Esophagus squamous epithelium (tissue), 5 donors: ENCODE results near the gene PIMREG. TPM values are rescaled to one million over a fixed set of nuclear protein-coding genes. Genes with fewer than 3 reads are reported as not detected.

Source experiments
- DNase-seq: peaks from one replicate; lab custom pipeline; 2025; lab: John Stamatoyannopoulos, UW
- H3K27ac ChIP-seq, 4 donors: fragments of 200-600 bp; sonication (generic); one replicate each; pipeline ENCODE4 v1.5.1; 2016 to 2019; ENCODE audit warnings: mild to moderate bottlenecking in 1 of 4
- H3K27me3 ChIP-seq, 4 donors: fragments of 200-600 bp; sonication (generic); 1 replicate in 3 of 4; 2 replicates in 1 of 4; pipeline versions ENCODE4 v1.5.1 to v1.6.0; 2017 to 2021; ENCODE audit warnings: antibody characterized with exemption in 1 of 4
- H3K36me3 ChIP-seq, 3 donors: fragments of 200-600 bp; sonication (generic); one replicate each; pipeline ENCODE4 v1.5.1; 2016 to 2019
- H3K4me1 ChIP-seq, 3 donors: fragments of 200-600 bp; sonication (generic); one replicate each; pipeline ENCODE4 v1.5.1; 2017 to 2019
- H3K4me3 ChIP-seq, 4 donors: fragments of 200-600 bp; sonication (generic); 1 replicate in 3 of 4; 2 replicates in 1 of 4; pipeline ENCODE4 v1.5.1; 2016 to 2019; ENCODE audit warnings: mild to moderate bottlenecking in 2 of 4, moderate library complexity in 1 of 4
- H3K9me3 ChIP-seq, 3 donors: fragments of 200-600 bp; sonication (generic); one replicate each; pipeline ENCODE4 v1.5.1; 2016 to 2019
- CTCF ChIP-seq, 6 experiments: fragments of 450-650 bp in 4 of 6; fragments of 200-600 bp in 2 of 6; sonication (generic) in 2 of 6; IDR thresholded peaks; one replicate each; pipeline ENCODE4 v1.5.1; 2016 to 2019; ENCODE audit warnings: antibody characterized with exemption in 6 of 6, mild to moderate bottlenecking in 4 of 6, moderate library complexity in 4 of 6
- POLR2A ChIP-seq, 4 donors: fragments of 450-650 bp; IDR thresholded peaks; one replicate each; pipeline ENCODE4 v1.6.1; 2017; ENCODE audit warnings: antibody characterized with exemption in 4 of 4, mild to moderate bottlenecking in 4 of 4, moderate library complexity in 3 of 4
- WGBS, 2 donors: methylation state at CpG; one replicate each; pipeline ENCODE4 v1.1.5; 2018; 5-methylcytosine and 5-hydroxymethylcytosine counted together
- intact Hi-C: fragments of 100-400 bp; cut with DNase I; formaldehyde crosslinking; loops from one replicate; pipeline ENCODE4 v1.15.0; 2022
- total RNA-seq, 4 donors: library from RNA; depleted of rRNA; stranded (reverse); fragments of >200 nt; gene quantifications; one replicate each; pipeline ENCODE4 v1.1.0, GENCODE V29; 2016
- donor health status: DM: yes; HTN: yes; CAD: no.

Gene PIMREG
- total RNA-seq, 4 donors from 2014 or later = 3.6 to 7.2 (median 5.2) TPM

- no peak for DNase-seq
- intact Hi-C loops = loop anchor here (10.0 kb wide), 1 partner anchor 171 kb away; no protein-coding TSS in a partner anchor
Measured at GRCh38 chr17:6463616-6464445, 19.6 kb downstream of the PIMREG start.

GRCh38 chr17:6464446-6465041 lies 20.3 kb downstream of the PIMREG start:
- WGBS, 2 donors = 80 to 83% methylated on average over 5 to 8 of the region's 14 CpGs
- intact Hi-C loops = loop anchor here (10.0 kb wide), 1 partner anchor 170 kb away; no protein-coding TSS in a partner anchor
- H3K36me3 ChIP-seq = peaks cover 0 to 100% (median 3%) of the 10 kb centered on the region in 3 donors

More at GRCh38 chr17:6463616-6464445, 19.6 kb downstream of the PIMREG start:
- Histone ChIP-seq H3K4me1 (no peaks in the 10 kb centered on the region), H3K4me3 (no peak overlapping the region), H3K36me3 (peaks cover 0 to 100% (median 3%) of the 10 kb centered on the region in 3 donors), H3K27ac (no peak overlapping the region), H3K9me3 (no peaks in the 10 kb centered on the region), H3K27me3 (no peaks in the 10 kb centered on the region)
- WGBS, 2 donors = 88 to 91% methylated on average over 10 to 16 of the region's 24 CpGs
- no peak for TF ChIP-seq CTCF (IDR thresholded peaks at IDR 0.05)
- TF ChIP-seq POLR2A (IDR thresholded peaks at IDR 0.05) = no peak

GRCh38 chr17:6465206-6466003 lies 21.1 kb downstream of the PIMREG start:
- Histone ChIP-seq H3K4me1 (no peaks in the 10 kb centered on the region), H3K36me3 (peaks cover 0 to 100% (median 3%) of the 10 kb centered on the region in 3 donors), H3K27me3 (no peaks in the 10 kb centered on the region), H3K27ac (no peak overlapping the region), H3K9me3 (no peaks in the 10 kb centered on the region), H3K4me3 (no peak overlapping the region)
- no peak for DNase-seq
- intact Hi-C loops = loop anchor here (10.0 kb wide), 1 partner anchor 169 kb away; no protein-coding TSS in a partner anchor
- no peak for TF ChIP-seq CTCF (IDR thresholded peaks at IDR 0.05)
- no peak for TF ChIP-seq POLR2A (IDR thresholded peaks at IDR 0.05)
- 81 to 84% methylated on average over 18 to 19 of the region's 19 CpGs for WGBS, 2 donors

More at GRCh38 chr17:6464446-6465041, 20.3 kb downstream of the PIMREG start:
- no peaks in the 10 kb centered on the region for H3K27me3 ChIP-seq
- DNase-seq = no peak
- TF ChIP-seq POLR2A (IDR thresholded peaks at IDR 0.05) (no peak), CTCF (IDR thresholded peaks at IDR 0.05) (no peak)
- H3K9me3 ChIP-seq = no peaks in the 10 kb centered on the region
- no peak overlapping the region for H3K4me3 ChIP-seq
- no peak overlapping the region for H3K27ac ChIP-seq
- H3K4me1 ChIP-seq = no peaks in the 10 kb centered on the region

- Histone ChIP-seq H3K27ac (no peak overlapping the region), H3K4me3 (no peak overlapping the region), H3K36me3 (peaks cover 0 to 100% (median 3%) of the 10 kb centered on the region in 3 donors), H3K9me3 (no peaks in the 10 kb centered on the region), H3K27me3 (no peaks in the 10 kb centered on the region), H3K4me1 (peaks cover 0 to 14% (median 5%) of the 10 kb centered on the region in 3 donors)
- intact Hi-C loops = loop anchor here (10.0 kb wide), 1 partner anchor 167 kb away; no protein-coding TSS in a partner anchor
- DNase-seq = no peak
- WGBS, 2 donors = 70 to 90% methylated on average over 1 of the region's 1 CpG
- TF ChIP-seq POLR2A (IDR thresholded peaks at IDR 0.05) (no peak), CTCF (IDR thresholded peaks at IDR 0.05) (no peak)
Measured at GRCh38 chr17:6467567-6467966, 23.3 kb downstream of the PIMREG start.
